ENCODE data around the gene BRD7. TPM values are rescaled to one million over a fixed set of nuclear protein-coding genes. Genes with fewer than 3 reads are reported as not detected.

BRD7 gene
- total RNA-seq, 6 experiments from 2014 or later: 16.9 to 24.1 (median 20.2) TPM

GRCh38 chr16:50301626-50302471 lies 66.9 kb downstream of the BRD7 start:
- Histone ChIP-seq H3K27ac (no peak overlapping the region), H3K36me3 (no peaks in the 10 kb centered on the region), H3K4me1 (no peaks in the 10 kb centered on the region), H3K4me3 (no peak overlapping the region), H3K27me3 (no peaks in the 10 kb centered on the region), H3K9me3 (no peaks in the 10 kb centered on the region)
- no peak for ATAC-seq
- DNase-seq: peak in 1 of 3 donors; percentile 44
- whole genome bisulfite sequencing (ENCODE audit: insufficient coverage, low coverage, low lambda C conversion rate, missing lambda C conversion rate): 76% methylated on average over 9 of the region's 21 CpGs
- TF ChIP-seq POLR2A (IDR thresholded peaks at IDR 0.05) (no peak), CTCF (IDR thresholded peaks at IDR 0.05) (no peak)
- intact Hi-C loops (cut with DNase I): no loop called here

- Histone ChIP-seq H3K9me3 (no peaks in the 10 kb centered on the region), H3K4me3 (no peak overlapping the region), H3K27me3 (no peaks in the 10 kb centered on the region), H3K27ac (no peak overlapping the region), H3K4me1 (no peaks in the 10 kb centered on the region), H3K36me3 (no peaks in the 10 kb centered on the region)
- WGBS (ENCODE audit: insufficient coverage, low coverage, low lambda C conversion rate, missing lambda C conversion rate): 83% methylated on average over 8 of the region's 23 CpGs
- DNase-seq (peak in 1 of 3 donors; percentile 48), ATAC-seq (no peak)
- intact Hi-C loops (cut with DNase I): no loop called here
- TF ChIP-seq POLR2A (IDR thresholded peaks at IDR 0.05): no peak
- no peak for TF ChIP-seq CTCF (IDR thresholded peaks at IDR 0.05)
Observed at GRCh38 chr16:50300942-50301625, 67.7 kb downstream of the BRD7 start.

- 63% methylated on average over 2 of the region's 12 CpGs for WGBS (ENCODE audit: insufficient coverage, low coverage, low lambda C conversion rate, missing lambda C conversion rate)
- H3K36me3 ChIP-seq: no peaks in the 10 kb centered on the region
- TF ChIP-seq CTCF (IDR thresholded peaks at IDR 0.05): no peak
- TF ChIP-seq POLR2A (IDR thresholded peaks at IDR 0.05): no peak
- DNase-seq (peak in 2 of 3 donors; percentile 41 to 45), ATAC-seq (no peak)
- H3K4me3 ChIP-seq: no peak overlapping the region
- intact Hi-C loops (cut with DNase I): no loop called here
- no peaks in the 10 kb centered on the region for H3K27me3 ChIP-seq
- H3K9me3 ChIP-seq: no peaks in the 10 kb centered on the region
- H3K4me1 ChIP-seq: no peaks in the 10 kb centered on the region
- no peak overlapping the region for H3K27ac ChIP-seq
Observed at GRCh38 chr16:50299508-50300105, 69.2 kb downstream of the BRD7 start.

- Histone ChIP-seq H3K9me3 (no peaks in the 10 kb centered on the region), H3K4me3 (no peak overlapping the region), H3K27ac (no peak overlapping the region), H3K4me1 (no peaks in the 10 kb centered on the region), H3K36me3 (no peaks in the 10 kb centered on the region), H3K27me3 (no peaks in the 10 kb centered on the region)
- 78% methylated on average over 12 of the region's 29 CpGs for WGBS (ENCODE audit: insufficient coverage, low coverage, low lambda C conversion rate, missing lambda C conversion rate)
- DNase-seq (peak in 2 of 3 donors; percentile 42 to 52), ATAC-seq (no peak)
- intact Hi-C loops (cut with DNase I): no loop called here
- TF ChIP-seq POLR2A (IDR thresholded peaks at IDR 0.05) (no peak), CTCF (IDR thresholded peaks at IDR 0.05) (no peak)
Observed at GRCh38 chr16:50298591-50299507, 69.9 kb downstream of the BRD7 start.

Data from right lobe of liver (tissue), 6 donors.